Endothelial cell of umbilical vein (primary cell): ENCODE measurements around the gene COX10. TPM values are rescaled to one million over a fixed set of nuclear protein-coding genes. Genes with fewer than 3 reads are reported as not detected.
"Not testable (repeated sequence)": the region's sequence is repeated elsewhere in the genome, so short reads cannot be mapped to it uniquely, and the experiment has no call there.

Experiments used
- BruUV-seq: library from RNA; stranded (reverse); fragments of 400-500 nt; replicated peaks from 2 replicates; lab custom pipeline; 2021; lab: Mats Ljungman, UMichigan
- CTCF ChIA-PET: fragments of 300-600, 350-600 bp; sonication (Branson Sonifier 250); formaldehyde crosslinking; loops from one replicate; lab custom pipeline; 2021; ENCODE audit warnings: antibody characterized with exemption, inconsistent platforms; lab: Charles Lee
- POLR2A ChIA-PET: fragments of 300-600, 350-600 bp; sonication (Branson Sonifier 250); formaldehyde crosslinking; loops from one replicate; lab custom pipeline; 2021; ENCODE audit warnings: antibody characterized with exemption, inconsistent platforms; lab: Charles Lee
- DNase-seq: peaks from one replicate; pipeline ENCODE4 v3.0.0-alpha.2; 2011; ENCODE audit warnings: low read depth, low spot score
- FAIRE-seq: peaks from 2 replicates; lab custom pipeline; 2011; peaks lifted over from hg19 to GRCh38; lab: Jason Lieb, UNC
- H2AFZ ChIP-seq: 2 replicates; pipeline ENCODE4 v1.6.0; 2012; ENCODE audit warnings: low read depth, low read length, control low read depth, inconsistent platforms
- H3K27ac ChIP-seq: 2 replicates; pipeline ENCODE4 v1.5.1; 2011; ENCODE audit warnings: low read depth, mild to moderate bottlenecking, control low read depth, low read length, moderate library complexity; ENCODE audit not compliant: insufficient read depth
- H3K27me3 ChIP-seq, 2 experiments: 2 replicates each; pipeline versions ENCODE4 v1.6.0 to v1.6.1; 2011; ENCODE audit warnings: low read length in 2 of 2, mixed read lengths in 1 of 2; ENCODE audit not compliant: control insufficient read depth in 2 of 2, insufficient read depth in 2 of 2
- H3K36me3 ChIP-seq, 2 experiments: 2 replicates in 1 of 2; 3 replicates in 1 of 2; pipeline ENCODE4 v1.5.1; 2011; ENCODE audit warnings: low read length in 2 of 2, mild to moderate bottlenecking in 1 of 2, moderate library complexity in 1 of 2; ENCODE audit not compliant: control insufficient read depth in 2 of 2, insufficient read depth in 2 of 2; ENCODE audit errors: extremely low read depth in 1 of 2
- H3K4me1 ChIP-seq: 3 replicates; pipeline ENCODE4 v1.5.1; 2011; ENCODE audit warnings: mild to moderate bottlenecking, low read length; ENCODE audit not compliant: control insufficient read depth, insufficient read depth; ENCODE audit errors: extremely low read depth
- H3K4me2 ChIP-seq: 2 replicates; pipeline ENCODE4 v1.6.1; 2011; ENCODE audit warnings: low read length, control low read depth, mixed read lengths; ENCODE audit not compliant: insufficient read depth
- H3K4me3 ChIP-seq, 3 experiments: fragments of 200-600 bp in 1 of 3; sonication (generic), shearing (Covaris generic) in 1 of 3; replicated peaks in 1 of 3; 2 replicates each; pipeline ENCODE4 v1.5.1; 2011 to 2016; ENCODE audit warnings: control low read depth in 3 of 3, low read length in 3 of 3, mild to moderate bottlenecking in 2 of 3, inconsistent platforms in 1 of 3, low read depth in 1 of 3, moderate library complexity in 1 of 3; ENCODE audit not compliant: insufficient read depth in 1 of 3
- H3K79me2 ChIP-seq: 2 replicates; pipeline ENCODE4 v1.6.0; 2012; ENCODE audit warnings: low read length, inconsistent platforms; ENCODE audit not compliant: control insufficient read depth, insufficient read depth
- H3K9ac ChIP-seq: replicated peaks from 2 replicates; pipeline ENCODE3; 2011; ENCODE audit warnings: low read length, control low read depth; ENCODE audit not compliant: insufficient read depth; ENCODE audit errors: extremely low read depth
- H3K9me1 ChIP-seq: replicated peaks from 3 replicates; pipeline ENCODE4 v1.6.0; 2011; ENCODE audit warnings: mild to moderate bottlenecking, low read length; ENCODE audit not compliant: control insufficient read depth, insufficient read depth; ENCODE audit errors: extremely low read depth
- H3K9me3 ChIP-seq: replicated peaks from 2 replicates; pipeline ENCODE4 v1.5.1; 2012; ENCODE audit warnings: low read length, inconsistent platforms; ENCODE audit not compliant: control insufficient read depth, insufficient read depth
- H4K20me1 ChIP-seq: replicated peaks from 2 replicates; pipeline ENCODE3; 2011; ENCODE audit warnings: mild to moderate bottlenecking, low read length; ENCODE audit not compliant: control insufficient read depth, insufficient read depth; ENCODE audit errors: extremely low read depth
- dilution Hi-C: fragments of 300-500 bp; cut with MboI; formaldehyde crosslinking; loops from one replicate; pipeline ENCODE4 v1.15.0; 2019; ENCODE audit warnings: low sequenced_read_pairs; ENCODE audit not compliant: extremely low pct_ligation_motif_present
- intact Hi-C: fragments of 100-400 bp; cut with micrococcal nuclease; formaldehyde crosslinking; loops from one replicate; pipeline ENCODE4 v1.10.0; 2022
- polyA plus RNA-seq, 4 experiments: library from polyadenylated mRNA; depleted of rRNA in 3 of 4; stranded (reverse) in 3 of 4; unstranded in 1 of 4; fragments of >200 nt; gene quantifications; 2 replicates each; pipeline versions ENCODE4 v1.2.1 to v1.2.3, GENCODE V29; 2011 to 2012; ENCODE audit warnings: missing spikeins in 1 of 4
- total RNA-seq: library from RNA; stranded (reverse); gene quantifications from 2 replicates; pipeline ENCODE4 v1.2.3, GENCODE V29; 2021

Gene COX10
- total and polyA plus RNA-seq, 2 donors (not counting 3 experiments of a cell fraction or from before 2014, with no cell fraction given), result 9.8 to 12.1 TPM

DNA sequence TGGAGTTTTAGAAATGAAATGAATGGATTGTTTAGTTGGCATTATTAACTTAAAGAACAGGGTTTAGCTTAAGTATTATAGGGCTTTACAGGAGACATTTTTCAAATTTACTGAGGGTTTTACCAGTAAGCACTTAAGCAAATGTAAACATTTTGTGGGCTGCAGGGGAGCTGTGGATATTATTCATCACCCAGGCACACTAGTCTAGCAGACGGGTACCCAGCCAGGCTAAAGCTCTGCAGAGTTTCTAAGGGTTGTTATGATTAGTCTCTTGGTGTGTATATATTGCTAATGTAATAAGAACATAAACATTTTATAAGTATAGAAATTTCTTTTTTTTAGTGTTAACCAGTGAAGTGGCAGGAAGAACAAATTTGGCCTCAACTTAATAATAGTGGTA, 110.6 kb downstream of the COX10 start:
- H3K4me1 ChIP-seq, CTCF ChIA-PET, FAIRE-seq, H3K4me3 ChIP-seq, POLR2A ChIA-PET, dilution Hi-C loops, H2AFZ ChIP-seq, H3K79me2 ChIP-seq, intact Hi-C loops, H4K20me1 ChIP-seq, H3K27me3 ChIP-seq, H3K4me2 ChIP-seq, H3K27ac ChIP-seq, H3K36me3 ChIP-seq, DNase-seq, H3K9ac ChIP-seq, H3K9me1 ChIP-seq, H3K9me3 ChIP-seq, BruUV-seq: not testable (repeated sequence)

DNA sequence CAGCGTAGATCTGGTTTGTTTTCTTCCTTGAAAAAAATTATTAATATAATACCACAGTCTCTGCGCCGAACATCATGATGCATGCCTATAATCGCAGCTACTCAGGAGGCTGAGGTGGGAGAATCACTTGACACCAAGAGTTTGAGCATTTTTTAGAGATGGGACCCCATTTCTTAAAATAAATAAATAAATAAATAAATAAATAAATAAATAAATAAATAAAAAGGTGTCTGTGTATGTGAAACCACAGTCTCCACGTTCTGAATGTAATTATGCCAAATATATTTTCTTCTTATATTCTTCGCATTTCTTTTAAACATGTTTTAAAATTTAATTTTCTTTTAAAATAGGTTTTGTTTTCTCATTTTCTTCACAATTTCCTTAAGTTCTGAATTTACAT, 112.8 kb downstream of the COX10 start:
- H3K27ac ChIP-seq, dilution Hi-C loops, DNase-seq, BruUV-seq, H4K20me1 ChIP-seq, H3K4me2 ChIP-seq, FAIRE-seq, H3K79me2 ChIP-seq, POLR2A ChIA-PET, H3K9ac ChIP-seq, H3K4me1 ChIP-seq, H3K4me3 ChIP-seq, intact Hi-C loops, H2AFZ ChIP-seq, H3K36me3 ChIP-seq, H3K27me3 ChIP-seq, H3K9me1 ChIP-seq, H3K9me3 ChIP-seq, CTCF ChIA-PET: not testable (repeated sequence)

- H3K4me2 ChIP-seq, dilution Hi-C loops: not testable (repeated sequence)
Observed at GRCh38 chr17:14184536-14184935, 115.2 kb downstream of the COX10 start.

DNA sequence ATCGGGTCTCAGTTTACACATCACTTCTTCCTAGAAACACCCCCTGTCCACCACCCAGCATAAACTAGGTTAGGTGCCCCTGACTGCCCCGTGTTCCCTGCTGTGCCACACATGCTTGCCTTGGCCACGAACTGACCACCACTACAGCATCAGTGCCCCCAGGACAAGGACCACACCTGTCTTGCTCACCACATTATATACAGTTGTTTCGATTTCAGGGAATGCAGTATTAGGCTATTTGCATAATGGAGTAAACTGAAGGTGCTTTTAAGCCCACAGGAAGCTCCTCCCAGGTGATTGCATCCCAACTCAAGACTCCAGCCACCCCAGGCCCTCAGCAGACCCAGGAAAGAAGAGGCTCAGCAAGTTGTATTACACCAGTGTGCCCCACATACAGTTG, 117.1 kb downstream of the COX10 start:
- H3K79me2 ChIP-seq, H4K20me1 ChIP-seq, H2AFZ ChIP-seq, CTCF ChIA-PET, H3K4me3 ChIP-seq, H3K9me1 ChIP-seq, H3K9me3 ChIP-seq, H3K27ac ChIP-seq, POLR2A ChIA-PET, H3K4me1 ChIP-seq, H3K9ac ChIP-seq, H3K4me2 ChIP-seq, BruUV-seq, intact Hi-C loops, dilution Hi-C loops, H3K27me3 ChIP-seq, H3K36me3 ChIP-seq, FAIRE-seq, DNase-seq: not testable (repeated sequence)

More at GRCh38 chr17:14184536-14184935, 115.2 kb downstream of the COX10 start:
- BruUV-seq, intact Hi-C loops, POLR2A ChIA-PET, H2AFZ ChIP-seq, DNase-seq, H3K4me1 ChIP-seq, H3K27ac ChIP-seq, FAIRE-seq, H3K9me3 ChIP-seq, H4K20me1 ChIP-seq, H3K36me3 ChIP-seq, H3K79me2 ChIP-seq, H3K9me1 ChIP-seq, H3K4me3 ChIP-seq, H3K9ac ChIP-seq, CTCF ChIA-PET, H3K27me3 ChIP-seq: not testable (repeated sequence)
